Measurements from ENCODE around the gene ERVFRD-1.

ERVFRD-1 gene

DNA sequence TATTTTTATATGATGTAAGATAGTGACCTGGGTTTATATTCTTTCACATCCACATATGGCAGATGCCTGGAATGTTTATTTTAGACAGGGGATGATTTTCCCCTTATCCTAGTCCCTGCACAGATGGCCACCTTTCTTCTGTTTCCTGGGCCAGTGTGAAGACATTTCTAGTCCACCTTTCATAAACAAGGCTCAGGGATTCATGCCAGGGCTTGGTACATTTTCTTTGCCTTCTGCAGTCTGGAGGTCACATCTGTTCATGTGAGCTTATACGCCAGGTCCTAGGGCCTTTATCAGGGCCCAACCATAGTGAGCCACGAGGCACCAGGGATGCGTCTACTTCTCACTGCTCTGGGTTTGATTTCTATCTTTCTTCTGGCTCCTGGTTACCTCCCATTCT is 38.0 kb upstream of the ERVFRD-1 start:
- DNase-seq (ENCODE audit: low spot score): no peak
- in situ Hi-C loops (cut with MboI; ENCODE audit: low pct_unique_long_range_greater_than_20kb, low sequenced_read_pairs, unreplicated experiment): loop anchor here (10.0 kb wide), 2 partner anchors 345 to 425 kb away; no protein-coding TSS in a partner anchor
- no peak for TF ChIP-seq CTCF (IDR thresholded peaks at IDR 0.05; ENCODE audit: extremely low read depth, insufficient read depth, missing control alignments)

DNA sequence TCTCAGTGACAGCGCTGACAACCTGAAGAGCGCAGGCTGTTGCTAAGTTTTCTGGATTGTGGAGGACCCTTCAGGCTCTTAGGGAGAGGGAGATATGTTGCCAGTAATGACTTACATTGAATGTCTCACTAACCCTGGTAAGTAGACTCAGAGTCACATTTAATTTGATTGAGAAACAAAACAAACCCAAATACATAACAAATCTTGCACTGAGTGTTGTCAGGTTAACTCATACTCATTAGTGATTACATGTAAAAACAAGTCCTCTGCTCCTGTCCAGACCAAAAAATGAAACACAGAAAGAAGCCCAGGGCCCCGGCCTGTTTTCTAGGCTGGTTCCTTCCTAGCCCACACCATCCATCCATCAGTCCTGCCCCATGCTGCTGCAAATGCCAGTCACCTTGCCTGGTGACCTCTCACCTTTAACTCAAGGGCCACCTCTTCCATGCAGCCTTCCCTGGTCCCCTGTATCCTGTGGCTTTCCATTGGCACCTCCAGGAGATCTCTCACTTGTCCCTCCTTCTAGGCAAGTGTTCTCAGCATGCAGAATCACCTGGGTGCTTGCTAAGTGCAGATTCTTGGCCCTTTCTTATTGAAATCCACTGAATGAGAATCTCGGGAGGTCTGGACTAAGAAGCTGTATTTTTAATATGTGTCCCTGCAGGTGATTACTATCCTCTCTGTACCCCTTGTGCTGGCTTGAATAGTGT is 34.7 kb upstream of the ERVFRD-1 start:
- TF ChIP-seq CTCF (IDR thresholded peaks at IDR 0.05; ENCODE audit: extremely low read depth, insufficient read depth, missing control alignments): no peak
- in situ Hi-C loops (cut with MboI; ENCODE audit: low pct_unique_long_range_greater_than_20kb, low sequenced_read_pairs, unreplicated experiment): loop anchor here (10.0 kb wide), 2 partner anchors 349 to 429 kb away; no protein-coding TSS in a partner anchor
- no peak for DNase-seq (ENCODE audit: low spot score)

DNA sequence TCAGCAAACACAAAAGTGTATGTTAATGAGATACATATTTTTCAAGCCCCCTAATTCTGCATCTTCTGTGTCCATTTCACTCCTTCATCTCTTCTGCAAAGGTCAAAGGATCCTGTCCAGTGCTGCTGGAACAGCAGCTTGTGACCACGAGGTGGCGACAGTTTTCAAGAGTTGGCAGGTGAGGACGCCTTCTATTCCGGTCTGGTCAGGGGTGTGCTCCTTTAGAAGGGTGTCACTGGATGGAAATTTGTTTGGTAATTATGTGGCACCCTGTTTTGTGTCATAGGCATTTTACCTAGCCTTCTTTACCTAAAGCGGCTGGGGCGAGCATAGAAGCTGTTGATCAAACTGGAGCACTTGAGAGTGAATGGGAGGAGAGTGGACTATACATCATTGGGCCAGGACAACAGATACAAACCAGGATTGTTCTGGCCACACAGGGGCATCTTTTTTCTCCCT is 32.9 kb upstream of the ERVFRD-1 start:
- peak; percentile 97 for TF ChIP-seq CTCF (IDR thresholded peaks at IDR 0.05; ENCODE audit: extremely low read depth, insufficient read depth, missing control alignments)
- in situ Hi-C loops (cut with MboI; ENCODE audit: low pct_unique_long_range_greater_than_20kb, low sequenced_read_pairs, unreplicated experiment): loop anchor here (10.0 kb wide), 2 partner anchors 350 to 430 kb away; no protein-coding TSS in a partner anchor
- DNase-seq (ENCODE audit: low spot score): peak; percentile 78

GRCh38 chr6:11143394-11144371 is 32.2 kb upstream of the ERVFRD-1 start:
- no peak for TF ChIP-seq CTCF (IDR thresholded peaks at IDR 0.05; ENCODE audit: extremely low read depth, insufficient read depth, missing control alignments)
- in situ Hi-C loops (cut with MboI; ENCODE audit: low pct_unique_long_range_greater_than_20kb, low sequenced_read_pairs, unreplicated experiment): loop anchor here (10.0 kb wide), 2 partner anchors 351 to 431 kb away; no protein-coding TSS in a partner anchor
- no peak for DNase-seq (ENCODE audit: low spot score)

- no peak for DNase-seq (ENCODE audit: low spot score)
- in situ Hi-C loops (cut with MboI; ENCODE audit: low pct_unique_long_range_greater_than_20kb, low sequenced_read_pairs, unreplicated experiment): loop anchor here (10.0 kb wide), 2 partner anchors 352 to 432 kb away; no protein-coding TSS in a partner anchor
- no peak for TF ChIP-seq CTCF (IDR thresholded peaks at IDR 0.05; ENCODE audit: extremely low read depth, insufficient read depth, missing control alignments)
These were observed 30.9 kb upstream of the ERVFRD-1 start for GRCh38 chr6:11142296-11143027.

DNA sequence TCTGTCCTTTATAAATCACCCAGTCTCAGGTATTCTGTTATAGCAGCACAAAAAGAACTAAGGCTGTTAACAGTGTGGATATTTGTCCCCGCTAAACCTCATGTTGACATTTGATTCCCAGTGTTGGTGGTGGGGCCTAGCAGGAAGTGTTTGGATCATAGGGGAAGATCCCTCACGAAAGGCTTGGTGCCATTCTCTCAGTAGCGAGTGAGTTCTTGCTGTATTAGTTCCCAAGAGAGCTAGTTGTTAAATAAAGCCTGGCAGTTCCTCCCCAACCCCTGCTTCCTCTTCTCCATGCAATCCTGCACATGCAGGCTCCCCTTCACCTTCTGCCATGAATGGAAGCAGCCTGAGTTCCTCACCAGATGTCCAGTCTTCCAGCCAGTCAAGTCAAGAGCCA is 29.8 kb upstream of the ERVFRD-1 start:
- in situ Hi-C loops (cut with MboI; ENCODE audit: low pct_unique_long_range_greater_than_20kb, low sequenced_read_pairs, unreplicated experiment): loop anchor here (10.0 kb wide), 2 partner anchors 354 to 434 kb away; no protein-coding TSS in a partner anchor
- no peak for TF ChIP-seq CTCF (IDR thresholded peaks at IDR 0.05; ENCODE audit: extremely low read depth, insufficient read depth, missing control alignments)
- DNase-seq (ENCODE audit: low spot score): no peak

All from GM13977 (cell line).